ENCODE data around the gene ZCCHC14. TPM values are rescaled to one million over a fixed set of nuclear protein-coding genes. Genes with fewer than 3 reads are reported as not detected.

ZCCHC14 gene
- total and polyA plus RNA-seq, 2 of the 13 experiments (the other 11 are each of a cell fraction or from before 2014, with no cell fraction given) = 12.4 to 12.5 TPM

- TF ChIP-seq FOXP4 (CRISPR knock-in tag; IDR thresholded peaks at IDR 0.05) (peak; percentile 98), MAFF (IDR thresholded peaks at IDR 0.05; ENCODE audit: low read depth, low read length) (no peak), NR3C1 (CRISPR knock-in tag; IDR thresholded peaks at IDR 0.05) (no peak), THAP9 (CRISPR knock-in tag; IDR thresholded peaks at IDR 0.05; ENCODE audit: borderline replicate concordance) (no peak), CENPX (CRISPR knock-in tag; IDR thresholded peaks at IDR 0.05) (no peak), SP1 (IDR thresholded peaks at IDR 0.05) (no peak), SP1 (CRISPR knock-in tag; IDR thresholded peaks at IDR 0.05) (0 out of 2 replicates have a peak, but pooled peaks have one; percentile 40), ZNF441 (CRISPR knock-in tag; IDR thresholded peaks at IDR 0.05; ENCODE audit: borderline replicate concordance) (peak; percentile 52; the same call in 1 of the 2 replicates), CEBPG (CRISPR knock-in tag; IDR thresholded peaks at IDR 0.05) (peak; percentile 71), THYN1 (CRISPR knock-in tag; IDR thresholded peaks at IDR 0.05; ENCODE audit: borderline replicate concordance, low read depth) (no peak), DR1 (CRISPR knock-in tag; IDR thresholded peaks at IDR 0.05) (no peak), TEAD2 (CRISPR knock-in tag; IDR thresholded peaks at IDR 0.05) (no peak), KDM6A (CRISPR knock-in tag; IDR thresholded peaks at IDR 0.05; ENCODE audit: low read depth) (peak; percentile 99), YEATS2 (CRISPR knock-in tag; IDR thresholded peaks at IDR 0.05; ENCODE audit: borderline replicate concordance) (peak; percentile 73; the same call in 1 of the 2 replicates), IRF9 (CRISPR knock-in tag; IDR thresholded peaks at IDR 0.05; ENCODE audit: borderline replicate concordance) (0 out of 2 replicates have a peak, but pooled peaks have one; percentile 59), REL (CRISPR knock-in tag; conservative IDR thresholded peaks at IDR 0.05) (no peak; the same call in 1 of the 2 replicates), ZNF24 (IDR thresholded peaks at IDR 0.05) (no peak), ZBTB7B (CRISPR knock-in tag; IDR thresholded peaks at IDR 0.05) (peak; percentile 76), ZNF777 (CRISPR knock-in tag; IDR thresholded peaks at IDR 0.05) (0 out of 2 replicates have a peak, but pooled peaks have one; percentile 33), HHEX (CRISPR knock-in tag; IDR thresholded peaks at IDR 0.05) (peak; percentile 53), ZNF33A (CRISPR knock-in tag; IDR thresholded peaks at IDR 0.05; ENCODE audit: borderline replicate concordance) (no peak), ZNF766 (CRISPR knock-in tag; IDR thresholded peaks at IDR 0.05; ENCODE audit: borderline replicate concordance) (peak; percentile 93; the same call in 1 of the 2 replicates), SMAD1 (CRISPR knock-in tag; IDR thresholded peaks at IDR 0.05; ENCODE audit: borderline replicate concordance, low read depth) (no peak)
Observed at GRCh38 chr16:87528690-87529579, 36.1 kb upstream of the ZCCHC14 start (continued).

Data from HepG2 (cell line).